Gastroesophageal sphincter (tissue), 3 donors: ENCODE measurements around the gene SYNE3.

Source experiments
- CTCF ChIP-seq, 4 experiments: fragments of 200-600 bp in 2 of 4; fragments of 450-650 bp in 2 of 4; sonication (generic) in 1 of 4; IDR thresholded peaks; one replicate each; pipeline ENCODE4 v1.5.1; 2017 to 2019; ENCODE audit warnings: antibody characterized with exemption in 4 of 4, mild to moderate bottlenecking in 2 of 4, moderate library complexity in 2 of 4
- POLR2AphosphoS5 ChIP-seq: sonication (generic); formaldehyde crosslinking; IDR thresholded peaks from one replicate; pipeline ENCODE4 v1.6.1; 2017; ENCODE audit warnings: antibody characterized with exemption

- TF ChIP-seq CTCF (IDR thresholded peaks at IDR 0.05) = no peak
- no peak for TF ChIP-seq POLR2AphosphoS5
Measured at GRCh38 chr14:95478309-95478708, 38.1 kb downstream of the SYNE3 start.
